ENCODE measurements around the gene ZNF668. TPM values are rescaled to one million over a fixed set of nuclear protein-coding genes. Genes with fewer than 3 reads are reported as not detected.
A peak's percentile ranks its signal among the peaks of the same experiment; 100 is the strongest.

The ZNF668 gene
- total and polyA plus RNA-seq, 2 of the 13 experiments (the other 11 are each of a cell fraction or from before 2014, with no cell fraction given): 3.8 to 9.8 TPM

GRCh38 chr16:31033709-31034492, 40.1 kb downstream of the ZNF668 start (continued):
- TF ChIP-seq, protein P1, sequence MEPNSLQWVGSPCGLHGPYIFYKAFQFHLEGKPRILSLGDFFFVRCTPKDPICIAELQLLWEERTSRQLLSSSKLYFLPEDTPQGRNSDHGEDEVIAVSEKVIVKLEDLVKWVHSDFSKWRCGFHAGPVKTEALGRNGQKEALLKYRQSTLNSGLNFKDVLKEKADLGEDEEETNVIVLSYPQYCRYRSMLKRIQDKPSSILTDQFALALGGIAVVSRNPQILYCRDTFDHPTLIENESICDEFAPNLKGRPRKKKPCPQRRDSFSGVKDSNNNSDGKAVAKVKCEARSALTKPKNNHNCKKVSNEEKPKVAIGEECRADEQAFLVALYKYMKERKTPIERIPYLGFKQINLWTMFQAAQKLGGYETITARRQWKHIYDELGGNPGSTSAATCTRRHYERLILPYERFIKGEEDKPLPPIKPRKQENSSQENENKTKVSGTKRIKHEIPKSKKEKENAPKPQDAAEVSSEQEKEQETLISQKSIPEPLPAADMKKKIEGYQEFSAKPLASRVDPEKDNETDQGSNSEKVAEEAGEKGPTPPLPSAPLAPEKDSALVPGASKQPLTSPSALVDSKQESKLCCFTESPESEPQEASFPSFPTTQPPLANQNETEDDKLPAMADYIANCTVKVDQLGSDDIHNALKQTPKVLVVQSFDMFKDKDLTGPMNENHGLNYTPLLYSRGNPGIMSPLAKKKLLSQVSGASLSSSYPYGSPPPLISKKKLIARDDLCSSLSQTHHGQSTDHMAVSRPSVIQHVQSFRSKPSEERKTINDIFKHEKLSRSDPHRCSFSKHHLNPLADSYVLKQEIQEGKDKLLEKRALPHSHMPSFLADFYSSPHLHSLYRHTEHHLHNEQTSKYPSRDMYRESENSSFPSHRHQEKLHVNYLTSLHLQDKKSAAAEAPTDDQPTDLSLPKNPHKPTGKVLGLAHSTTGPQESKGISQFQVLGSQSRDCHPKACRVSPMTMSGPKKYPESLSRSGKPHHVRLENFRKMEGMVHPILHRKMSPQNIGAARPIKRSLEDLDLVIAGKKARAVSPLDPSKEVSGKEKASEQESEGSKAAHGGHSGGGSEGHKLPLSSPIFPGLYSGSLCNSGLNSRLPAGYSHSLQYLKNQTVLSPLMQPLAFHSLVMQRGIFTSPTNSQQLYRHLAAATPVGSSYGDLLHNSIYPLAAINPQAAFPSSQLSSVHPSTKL (CRISPR knock-in tag; IDR thresholded peaks at IDR 0.05): peak; percentile 52; the same call in 1 of the 2 replicates
- TF ChIP-seq RFX3 (CRISPR knock-in tag; IDR thresholded peaks at IDR 0.05) (no peak), MIER2 (CRISPR knock-in tag; IDR thresholded peaks at IDR 0.05) (no peak), ZNF512B (CRISPR knock-in tag; IDR thresholded peaks at IDR 0.05; ENCODE audit: borderline replicate concordance) (no peak), CTCF (CRISPR knock-in tag; IDR thresholded peaks at IDR 0.05) (no peak), NR1H2 (CRISPR knock-in tag; IDR thresholded peaks at IDR 0.05; ENCODE audit: borderline replicate concordance, low read depth) (0 out of 2 replicates have a peak, but pooled peaks have one; percentile 29), MTF1 (CRISPR knock-in tag; IDR thresholded peaks at IDR 0.05) (no peak), PREB (CRISPR knock-in tag; IDR thresholded peaks at IDR 0.05) (0 out of 2 replicates have a peak, but pooled peaks have one; percentile 75), ARID2 (CRISPR knock-in tag; IDR thresholded peaks at IDR 0.05; ENCODE audit: borderline replicate concordance) (no peak), ZNF589 (CRISPR knock-in tag; conservative IDR thresholded peaks at IDR 0.05) (peak; percentile 21), TCF7 (IDR thresholded peaks at IDR 0.05; ENCODE audit: low read depth) (no peak)
- TF ChIP-seq, protein P2, sequence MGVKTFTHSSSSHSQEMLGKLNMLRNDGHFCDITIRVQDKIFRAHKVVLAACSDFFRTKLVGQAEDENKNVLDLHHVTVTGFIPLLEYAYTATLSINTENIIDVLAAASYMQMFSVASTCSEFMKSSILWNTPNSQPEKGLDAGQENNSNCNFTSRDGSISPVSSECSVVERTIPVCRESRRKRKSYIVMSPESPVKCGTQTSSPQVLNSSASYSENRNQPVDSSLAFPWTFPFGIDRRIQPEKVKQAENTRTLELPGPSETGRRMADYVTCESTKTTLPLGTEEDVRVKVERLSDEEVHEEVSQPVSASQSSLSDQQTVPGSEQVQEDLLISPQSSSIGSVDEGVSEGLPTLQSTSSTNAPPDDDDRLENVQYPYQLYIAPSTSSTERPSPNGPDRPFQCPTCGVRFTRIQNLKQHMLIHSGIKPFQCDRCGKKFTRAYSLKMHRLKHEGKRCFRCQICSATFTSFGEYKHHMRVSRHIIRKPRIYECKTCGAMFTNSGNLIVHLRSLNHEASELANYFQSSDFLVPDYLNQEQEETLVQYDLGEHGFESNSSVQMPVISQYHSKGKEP (CRISPR knock-in tag; IDR thresholded peaks at IDR 0.05): 0 out of 2 replicates have a peak, but pooled peaks have one; percentile 13
- TF ChIP-seq, protein P3, sequence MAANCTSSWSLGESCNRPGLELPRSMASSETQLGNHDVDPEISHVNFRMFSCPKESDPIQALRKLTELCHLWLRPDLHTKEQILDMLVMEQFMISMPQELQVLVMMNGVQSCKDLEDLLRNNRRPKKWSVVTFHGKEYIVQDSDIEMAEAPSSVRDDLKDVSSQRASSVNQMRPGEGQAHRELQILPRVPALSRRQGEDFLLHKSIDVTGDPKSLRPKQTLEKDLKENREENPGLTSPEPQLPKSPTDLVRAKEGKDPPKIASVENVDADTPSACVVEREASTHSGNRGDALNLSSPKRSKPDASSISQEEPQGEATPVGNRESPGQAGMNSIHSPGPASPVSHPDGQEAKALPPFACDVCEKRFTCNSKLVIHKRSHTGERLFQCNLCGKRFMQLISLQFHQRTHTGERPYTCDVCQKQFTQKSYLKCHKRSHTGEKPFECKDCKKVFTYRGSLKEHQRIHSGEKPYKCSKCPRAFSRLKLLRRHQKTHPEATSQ (CRISPR knock-in tag; IDR thresholded peaks at IDR 0.05; ENCODE audit: borderline replicate concordance): no peak
- TF ChIP-seq, protein P4, sequence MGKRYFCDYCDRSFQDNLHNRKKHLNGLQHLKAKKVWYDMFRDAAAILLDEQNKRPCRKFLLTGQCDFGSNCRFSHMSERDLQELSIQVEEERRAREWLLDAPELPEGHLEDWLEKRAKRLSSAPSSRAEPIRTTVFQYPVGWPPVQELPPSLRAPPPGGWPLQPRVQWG (CRISPR knock-in tag; IDR thresholded peaks at IDR 0.05; ENCODE audit: borderline replicate concordance, low read depth): no peak

All from HepG2 (cell line).